ENCODE results near the gene ARL4D. TPM values are rescaled to one million over a fixed set of nuclear protein-coding genes. Genes with fewer than 3 reads are reported as not detected.

Gene ARL4D
- total and polyA plus RNA-seq, 2 of the 8 experiments (the other 6 are each of a cell fraction or from before 2014, with no cell fraction given), result 8.4 to 9.2 TPM

DNA sequence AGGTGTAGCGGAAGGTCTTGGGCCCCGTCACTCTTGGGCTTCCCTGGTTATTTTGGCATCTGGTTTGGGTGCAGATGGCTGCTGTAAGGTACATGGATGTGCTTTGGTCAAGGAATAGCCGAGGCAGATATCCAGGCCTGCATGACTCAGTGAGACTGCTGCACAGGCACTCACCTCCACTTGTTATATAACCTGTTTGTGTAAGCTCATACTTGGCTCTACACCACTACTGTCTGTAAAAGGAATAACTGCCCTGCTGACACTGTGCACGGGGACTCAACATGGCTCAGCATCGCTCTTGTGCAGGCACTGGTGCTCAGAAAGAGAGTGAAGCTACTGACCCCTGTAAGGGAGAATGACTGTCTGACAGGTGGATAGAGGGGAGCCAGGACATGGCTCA lies 42.3 kb upstream of the ARL4D start:
- no peak for DNase-seq (ENCODE audit: low read depth in 1 of 2, low spot score in 2 of 2)
- no peak overlapping the region for H3K23ac ChIP-seq (ENCODE audit: insufficient read length)
- H3K4me2 ChIP-seq (ENCODE audit: insufficient read depth in 1 of 2, low read depth in 2 of 2, low read length in 2 of 2), result no peak overlapping the region
- no peak overlapping the region for H3K56ac ChIP-seq (replicated peaks; ENCODE audit: insufficient read length, low read depth, low read length)
- no peak for TF ChIP-seq NRF1 (IDR thresholded peaks at IDR 0.05; ENCODE audit: low read depth, low read length)
- no peak for TF ChIP-seq EZH2 (IDR thresholded peaks at IDR 0.05; ENCODE audit: low read depth, low read length, severe bottlenecking)
- TF ChIP-seq SIX5 (IDR thresholded peaks at IDR 0.05; ENCODE audit: low read depth, low read length), result no peak
- TF ChIP-seq KDM5A (IDR thresholded peaks at IDR 0.05; ENCODE audit: low read length), result no peak
- no peak for TF ChIP-seq SP1 (IDR thresholded peaks at IDR 0.05; ENCODE audit: low read depth, low read length)
- no peak for TF ChIP-seq SUZ12 (IDR thresholded peaks at IDR 0.05; ENCODE audit: low read length)
- TF ChIP-seq CTBP2 (IDR thresholded peaks at IDR 0.05; ENCODE audit: borderline replicate concordance, insufficient read depth, insufficient read length, low read length), result no peak
- TF ChIP-seq PHF8 (conservative IDR thresholded peaks at IDR 0.05; ENCODE audit: low read depth, low read length), result no peak
- no peak for TF ChIP-seq RXRA (IDR thresholded peaks at IDR 0.05; ENCODE audit: insufficient read depth, low read depth, low read length)
- TF ChIP-seq, protein P1, sequence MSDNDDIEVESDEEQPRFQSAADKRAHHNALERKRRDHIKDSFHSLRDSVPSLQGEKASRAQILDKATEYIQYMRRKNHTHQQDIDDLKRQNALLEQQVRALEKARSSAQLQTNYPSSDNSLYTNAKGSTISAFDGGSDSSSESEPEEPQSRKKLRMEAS (IDR thresholded peaks at IDR 0.05), result no peak
- no peak for TF ChIP-seq SAP30 (IDR thresholded peaks at IDR 0.05; ENCODE audit: insufficient read depth, insufficient replicate concordance, low read length)
- TF ChIP-seq FOSL1 (IDR thresholded peaks at IDR 0.05; ENCODE audit: insufficient read depth, low read depth, low read length), result no peak
- TF ChIP-seq RBBP5 (IDR thresholded peaks at IDR 0.05; ENCODE audit: borderline replicate concordance, low read depth, low read length), result no peak
- no peak overlapping the region for H3K9ac ChIP-seq (replicated peaks in 1 of 4; ENCODE audit: extremely low read depth in 1 of 4, low read depth in 3 of 4, low read length in 3 of 4)
- H4K20me1 ChIP-seq (replicated peaks in 1 of 2; ENCODE audit: control insufficient read depth in 1 of 2, insufficient read depth in 2 of 2, low read length in 2 of 2), result no peaks in the 10 kb centered on the region
- no peak overlapping the region for H2AK5ac ChIP-seq (ENCODE audit: low read depth, low read length)
- H2BK15ac ChIP-seq (ENCODE audit: low read length), result no peak overlapping the region
- no peak overlapping the region for H3K18ac ChIP-seq (ENCODE audit: extremely low read depth, low read length)
- no peak overlapping the region for H2BK5ac ChIP-seq (ENCODE audit: low read depth, low read length)
- no peaks in the 10 kb centered on the region; a peak in 1 of 4 replicates for H3K9me3 ChIP-seq (ENCODE audit: insufficient read depth in 2 of 2, low read depth in 1 of 2, low read length in 1 of 2)
- no peak overlapping the region for H2BK120ac ChIP-seq (replicated peaks; ENCODE audit: low read depth, low read length)
- ChIA-PET POLR2A (ENCODE audit: partially characterized antibody) (interaction anchor here (1.0 to 6.9 kb wide), 6 partner anchors 12 to 41 kb away, joined by 3 to 105 read pairs (median 9); no protein-coding TSS in a partner anchor), CTCF (ENCODE audit: partially characterized antibody) (interaction anchor here (1.3 to 3.4 kb wide), 7 partner anchors 11 to 37 kb away, joined by 4 to 29 read pairs (median 4); no protein-coding TSS in a partner anchor)
- no peaks in the 10 kb centered on the region for H3K79me1 ChIP-seq (ENCODE audit: low read depth, low read length)
- H4K91ac ChIP-seq (replicated peaks; ENCODE audit: insufficient read length, low read length), result no peak overlapping the region
- H3K27me3 ChIP-seq (replicated peaks in 1 of 4; ENCODE audit: control insufficient read depth in 3 of 4, extremely low read depth in 1 of 4, insufficient read depth in 3 of 4, low read length in 3 of 4), result peaks cover 0 to 17% (median 7%) of the 10 kb centered on the region in 4 experiments; a peak in 5 of 7 replicates
- FAIRE-seq, result no peak
- H3K27ac ChIP-seq (ENCODE audit: low read depth, low read length), result no peak overlapping the region
- H4K5ac ChIP-seq (ENCODE audit: insufficient read length, low read depth, low read length), result no peak overlapping the region
- H3K4me3 ChIP-seq (ENCODE audit: extremely low read depth in 1 of 4, insufficient read depth in 2 of 4, low read depth in 3 of 4, low read length in 4 of 4), result no peak overlapping the region
- H3K4ac ChIP-seq (replicated peaks; ENCODE audit: insufficient read length, low read depth, low read length), result no peak overlapping the region
- H4K8ac ChIP-seq (ENCODE audit: extremely low read depth, insufficient read depth, low read length), result no peak overlapping the region
- no peak overlapping the region for H3K14ac ChIP-seq (ENCODE audit: insufficient read length)
- peaks cover 3% of the 10 kb centered on the region for H3K23me2 ChIP-seq (ENCODE audit: low read depth, low read length)
- WGBS, 2 experiments (ENCODE audit: extremely low coverage in 1 of 2, insufficient coverage in 1 of 2, insufficient read length in 1 of 2, insufficient replicate concordance in 2 of 2, low coverage in 1 of 2, low lambda C conversion rate in 2 of 2, missing lambda C conversion rate in 1 of 2), result 95% methylated on average over 5 of the region's 5 CpGs; no CpG with 5 or more reads in 1 of the 2 experiments
- no peak overlapping the region for H2BK20ac ChIP-seq (ENCODE audit: low read length)
- H3K4me1 ChIP-seq (replicated peaks in 1 of 4; ENCODE audit: control insufficient read depth in 3 of 4, insufficient read depth in 4 of 4, low read length in 3 of 4), result peaks cover 0 to 5% (median 4%) of the 10 kb centered on the region in 4 experiments; a peak in 3 of 7 replicates
- H2BK12ac ChIP-seq (ENCODE audit: low read depth, low read length), result no peak overlapping the region
- H3K79me2 ChIP-seq (ENCODE audit: control insufficient read depth in 1 of 2, insufficient read depth in 2 of 2, low read length in 2 of 2), result no peaks in the 10 kb centered on the region
- H3K36me3 ChIP-seq (ENCODE audit: control insufficient read depth in 2 of 4, insufficient read depth in 4 of 4, low read length in 3 of 4), result no peaks in the 10 kb centered on the region
- H2AFZ ChIP-seq (ENCODE audit: low read length), result no peak overlapping the region
